Prostate gland (tissue), 2 donors: ENCODE data around the gene CREBL2. TPM values are rescaled to one million over a fixed set of nuclear protein-coding genes. Genes with fewer than 3 reads are reported as not detected.

ENCODE experiments used
- DNase-seq: peaks from one replicate; pipeline ENCODE4 v3.0.0-alpha.2; 2019; ENCODE audit warnings: low spot score
- H3K27ac ChIP-seq, 2 donors: fragments of 200-600 bp; sonication (generic); 2 replicates each; pipeline ENCODE4 v1.5.1; 2017 to 2019
- H3K27me3 ChIP-seq: fragments of 200-600 bp; sonication (generic); replicated peaks from 2 replicates; pipeline ENCODE4 v1.5.1; 2019; ENCODE audit not compliant: insufficient read depth
- H3K36me3 ChIP-seq, 2 donors: fragments of 200-600 bp; sonication (generic); 1 replicate in 1 of 2; 2 replicates in 1 of 2; pipeline versions ENCODE4 v1.5.1 to v1.8.1; 2017 to 2019
- H3K4me1 ChIP-seq: fragments of 200-600 bp; sonication (generic); replicated peaks from 2 replicates; pipeline ENCODE4 v1.5.1; 2019
- H3K4me3 ChIP-seq, 2 donors: fragments of 200-600 bp; sonication (generic); 2 replicates each; pipeline ENCODE4 v1.5.1; 2017 to 2019
- H3K9me3 ChIP-seq: fragments of 200-600 bp; sonication (generic); 2 replicates; pipeline ENCODE4 v1.5.1; 2017
- CTCF ChIP-seq, 4 experiments: fragments of 200-600 bp in 2 of 4; fragments of 450-650 bp in 2 of 4; sonication (generic) in 2 of 4; IDR thresholded peaks; 1 replicate in 3 of 4; 2 replicates in 1 of 4; pipeline ENCODE4 v1.5.1; 2016 to 2019; ENCODE audit warnings: antibody characterized with exemption in 4 of 4, mild to moderate bottlenecking in 2 of 4, moderate library complexity in 2 of 4
- POLR2A ChIP-seq: fragments of 450-650 bp; IDR thresholded peaks from one replicate; pipeline ENCODE4 v1.6.1; 2016; ENCODE audit warnings: antibody characterized with exemption, mild to moderate bottlenecking
- POLR2AphosphoS5 ChIP-seq: sonication (generic); formaldehyde crosslinking; IDR thresholded peaks from one replicate; pipeline ENCODE4 v1.6.1; 2017; ENCODE audit warnings: antibody characterized with exemption
- WGBS: methylation state at CpG from one replicate; pipeline ENCODE4 v1.1.5; 2018; 5-methylcytosine and 5-hydroxymethylcytosine counted together
- intact Hi-C: fragments of 100-400 bp; cut with DNase I; formaldehyde crosslinking; loops from one replicate; pipeline ENCODE4 v1.14.2; 2022
- total RNA-seq, 2 donors: library from RNA; depleted of rRNA; stranded (reverse); fragments of >200 nt; gene quantifications; one replicate each; pipeline ENCODE4 v1.1.0, GENCODE V29; 2016

Gene CREBL2
- total RNA-seq, 2 donors from 2014 or later = 48.1 to 59.8 TPM

- DNase-seq = no peak
- no peaks in the 10 kb centered on the region for H3K36me3 ChIP-seq
- WGBS = 79% methylated on average over 8 of the region's 8 CpGs
- intact Hi-C loops = no loop called here
- H3K27ac ChIP-seq = no peak overlapping the region
- H3K27me3 ChIP-seq = no peaks in the 10 kb centered on the region
- TF ChIP-seq CTCF (IDR thresholded peaks at IDR 0.05) = no peak
- TF ChIP-seq POLR2AphosphoS5 = no peak
- TF ChIP-seq POLR2A = no peak
- H3K4me1 ChIP-seq = no peaks in the 10 kb centered on the region
- H3K4me3 ChIP-seq = no peak overlapping the region
- H3K9me3 ChIP-seq = no peaks in the 10 kb centered on the region
Measured at GRCh38 chr12:12671850-12672660, 60.4 kb downstream of the CREBL2 start.

- no peak for TF ChIP-seq CTCF (IDR thresholded peaks at IDR 0.05)
- TF ChIP-seq POLR2A = no peak
- H3K27me3 ChIP-seq = no peaks in the 10 kb centered on the region
- no peaks in the 10 kb centered on the region for H3K4me1 ChIP-seq
- H3K4me3 ChIP-seq = no peak overlapping the region
- intact Hi-C loops = no loop called here
- H3K27ac ChIP-seq = no peak overlapping the region
- no peak for DNase-seq
- H3K36me3 ChIP-seq = no peaks in the 10 kb centered on the region
- H3K9me3 ChIP-seq = no peaks in the 10 kb centered on the region
- WGBS = 73% methylated on average over 3 of the region's 3 CpGs
Measured at GRCh38 chr12:12673296-12673695, 61.6 kb downstream of the CREBL2 start.

GRCh38 chr12:12676605-12677004 lies 64.9 kb downstream of the CREBL2 start:
- Histone ChIP-seq H3K4me3 (no peak overlapping the region), H3K4me1 (no peaks in the 10 kb centered on the region), H3K36me3 (no peaks in the 10 kb centered on the region), H3K27me3 (no peaks in the 10 kb centered on the region), H3K9me3 (no peaks in the 10 kb centered on the region), H3K27ac (no peak overlapping the region)
- intact Hi-C loops = no loop called here
- WGBS = 19% methylated on average over 3 of the region's 3 CpGs
- no peak for TF ChIP-seq POLR2AphosphoS5
- no peak for TF ChIP-seq POLR2A
- TF ChIP-seq CTCF (IDR thresholded peaks at IDR 0.05) = no peak
- DNase-seq = no peak

- H3K27me3 ChIP-seq = peaks cover 4% of the 10 kb centered on the region
- TF ChIP-seq POLR2AphosphoS5 (no peak), CTCF (IDR thresholded peaks at IDR 0.05) (no peak), POLR2A (no peak)
- no peaks in the 10 kb centered on the region for H3K9me3 ChIP-seq
Measured at GRCh38 chr12:12681061-12681765, 69.5 kb downstream of the CREBL2 start.

GRCh38 chr12:12682284-12682683 lies 70.6 kb downstream of the CREBL2 start:
- no peaks in the 10 kb centered on the region for H3K36me3 ChIP-seq
- peaks cover 4% of the 10 kb centered on the region for H3K27me3 ChIP-seq
- intact Hi-C loops = no loop called here
- H3K27ac ChIP-seq = no peak overlapping the region
- no peaks in the 10 kb centered on the region for H3K9me3 ChIP-seq
- no peak overlapping the region for H3K4me3 ChIP-seq
- TF ChIP-seq POLR2AphosphoS5 = no peak
- no peak for TF ChIP-seq CTCF (IDR thresholded peaks at IDR 0.05)
- TF ChIP-seq POLR2A = no peak
- DNase-seq = no peak
- no peaks in the 10 kb centered on the region for H3K4me1 ChIP-seq

More at GRCh38 chr12:12681061-12681765, 69.5 kb downstream of the CREBL2 start:
- no peak for DNase-seq
- Histone ChIP-seq H3K36me3 (no peaks in the 10 kb centered on the region), H3K4me3 (no peak overlapping the region), H3K4me1 (no peaks in the 10 kb centered on the region), H3K27ac (no peak overlapping the region)
- intact Hi-C loops = no loop called here
- 88% methylated on average over 5 of the region's 5 CpGs for WGBS
